OCI-LY1 (cell line): ENCODE measurements around the gene MSRB3.

Experiments used
- H2AFZ ChIP-seq: fragments of 200-600 bp; sonication (generic), shearing (Covaris generic); 2 replicates; pipeline ENCODE4 v1.6.0; 2014; ENCODE audit warnings: antibody characterized with exemption, mild to moderate bottlenecking, low read length
- H3F3A ChIP-seq: fragments of 200-600 bp; sonication (generic), shearing (Covaris generic); 2 replicates; pipeline ENCODE4 v1.6.0; 2014; ENCODE audit warnings: mild to moderate bottlenecking, antibody characterized with exemption, low read length, moderate library complexity; ENCODE audit not compliant: insufficient read depth
- H3K27ac ChIP-seq: fragments of 200-600 bp; sonication (generic); 2 replicates; pipeline ENCODE4 v1.5.1; 2014; ENCODE audit warnings: low read length, mixed run types, mild to moderate bottlenecking, low read depth; ENCODE audit not compliant: poor library complexity, severe bottlenecking
- H3K27me3 ChIP-seq: fragments of 200-600 bp; sonication (generic); 2 replicates; pipeline ENCODE4 v1.6.0; 2014; ENCODE audit warnings: antibody characterized with exemption, mild to moderate bottlenecking, low read length, moderate library complexity; ENCODE audit not compliant: insufficient read depth
- H3K36me3 ChIP-seq: fragments of 200-600 bp; sonication (generic); 2 replicates; pipeline ENCODE4 v1.6.1; 2014; ENCODE audit warnings: mild to moderate bottlenecking, antibody characterized with exemption, low read length, moderate library complexity, mixed read lengths; ENCODE audit not compliant: insufficient read depth
- H3K4me1 ChIP-seq: fragments of 200-600 bp; sonication (generic); 2 replicates; pipeline ENCODE4 v1.5.1; 2014; ENCODE audit warnings: mild to moderate bottlenecking, low read length, moderate library complexity; ENCODE audit not compliant: insufficient read depth, severe bottlenecking
- H3K4me2 ChIP-seq: fragments of 200-600 bp; sonication (generic), shearing (Covaris generic); 2 replicates; pipeline ENCODE4 v1.6.1; 2014; ENCODE audit warnings: low read length
- H3K4me3 ChIP-seq: fragments of 200-600 bp; sonication (generic); 2 replicates; pipeline ENCODE4 v1.5.1; 2014; ENCODE audit warnings: low read length, low read depth, mild to moderate bottlenecking, mixed read lengths; ENCODE audit not compliant: poor library complexity, severe bottlenecking
- H3K79me2 ChIP-seq: fragments of 200-600 bp; shearing (Covaris generic); 2 replicates; pipeline ENCODE4 v1.6.1; 2016; ENCODE audit warnings: mixed run types, low read length, mixed read lengths; ENCODE audit not compliant: insufficient read depth
- H3K9ac ChIP-seq: fragments of 200-600 bp; sonication (generic), shearing (Covaris generic); 2 replicates; pipeline ENCODE4 v1.6.1; 2014; ENCODE audit warnings: mild to moderate bottlenecking, low read length, mixed read lengths
- H3K9me2 ChIP-seq: fragments of 200-600 bp; sonication (generic), shearing (Covaris generic); 2 replicates; pipeline ENCODE4 v1.6.1; 2014; ENCODE audit warnings: low read depth, mild to moderate bottlenecking, low read length, mixed read lengths
- H3K9me3 ChIP-seq: fragments of 200-600 bp; shearing (Covaris generic); 2 replicates; pipeline ENCODE4 v1.6.1; 2014; ENCODE audit warnings: low read length, mixed read lengths
- H4K20me1 ChIP-seq: fragments of 200-600 bp; sonication (generic), shearing (Covaris generic); 2 replicates; pipeline ENCODE4 v1.6.0; 2016; ENCODE audit warnings: mild to moderate bottlenecking, low read length; ENCODE audit not compliant: insufficient read depth
- EZH2 ChIP-seq: fragments of 200-600 bp; sonication (generic), shearing (Covaris generic); IDR thresholded peaks from 2 replicates; pipeline ENCODE4 v1.8.0; 2017; ENCODE audit warnings: borderline replicate concordance, mixed run types, mild to moderate bottlenecking, antibody characterized with exemption, low read length, moderate library complexity, mixed read lengths
- TF ChIP-seq, protein P1 (sequence below): fragments of 200-600 bp; sonication (generic), shearing (Covaris generic); IDR thresholded peaks from 2 replicates; pipeline ENCODE4 v1.5.1; 2017; ENCODE audit warnings: mild to moderate bottlenecking, antibody characterized with exemption, low read length, moderate library complexity, mixed read lengths

The MSRB3 gene

DNA sequence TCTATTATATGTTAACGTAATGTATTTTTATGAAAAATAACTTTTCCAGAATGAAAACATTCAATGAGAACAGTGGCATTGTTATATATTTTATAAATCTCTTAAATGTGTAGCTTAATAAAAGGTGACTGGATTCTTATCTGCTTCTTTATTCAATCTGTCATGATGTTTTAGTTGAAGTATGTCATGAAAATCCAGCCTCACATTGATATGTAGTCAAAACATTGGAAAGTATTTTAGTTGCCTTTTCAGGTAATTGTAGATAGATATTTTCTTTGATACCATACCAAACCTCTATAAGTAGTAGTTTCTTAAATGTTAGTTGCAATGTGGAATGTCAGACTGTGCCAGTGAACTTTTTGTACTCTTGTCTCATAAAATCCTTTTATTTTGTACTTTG, 41.3 kb upstream of the MSRB3 start:
- Histone ChIP-seq H3F3A (no peaks in the 10 kb centered on the region), H3K27me3 (no peaks in the 10 kb centered on the region), H3K4me1 (no peaks in the 10 kb centered on the region), H3K9me3 (no peaks in the 10 kb centered on the region), H3K27ac (no peak overlapping the region), H3K9ac (no peak overlapping the region), H3K4me2 (no peak overlapping the region), H4K20me1 (no peaks in the 10 kb centered on the region), H3K9me2 (no peaks in the 10 kb centered on the region), H3K4me3 (no peak overlapping the region), H3K36me3 (peaks cover 23% of the 10 kb centered on the region), H2AFZ (no peak overlapping the region), H3K79me2 (0 out of 2 replicates have a peak, but pooled peaks cover 8% of the 10 kb centered on the region)
- TF ChIP-seq, protein P1, sequence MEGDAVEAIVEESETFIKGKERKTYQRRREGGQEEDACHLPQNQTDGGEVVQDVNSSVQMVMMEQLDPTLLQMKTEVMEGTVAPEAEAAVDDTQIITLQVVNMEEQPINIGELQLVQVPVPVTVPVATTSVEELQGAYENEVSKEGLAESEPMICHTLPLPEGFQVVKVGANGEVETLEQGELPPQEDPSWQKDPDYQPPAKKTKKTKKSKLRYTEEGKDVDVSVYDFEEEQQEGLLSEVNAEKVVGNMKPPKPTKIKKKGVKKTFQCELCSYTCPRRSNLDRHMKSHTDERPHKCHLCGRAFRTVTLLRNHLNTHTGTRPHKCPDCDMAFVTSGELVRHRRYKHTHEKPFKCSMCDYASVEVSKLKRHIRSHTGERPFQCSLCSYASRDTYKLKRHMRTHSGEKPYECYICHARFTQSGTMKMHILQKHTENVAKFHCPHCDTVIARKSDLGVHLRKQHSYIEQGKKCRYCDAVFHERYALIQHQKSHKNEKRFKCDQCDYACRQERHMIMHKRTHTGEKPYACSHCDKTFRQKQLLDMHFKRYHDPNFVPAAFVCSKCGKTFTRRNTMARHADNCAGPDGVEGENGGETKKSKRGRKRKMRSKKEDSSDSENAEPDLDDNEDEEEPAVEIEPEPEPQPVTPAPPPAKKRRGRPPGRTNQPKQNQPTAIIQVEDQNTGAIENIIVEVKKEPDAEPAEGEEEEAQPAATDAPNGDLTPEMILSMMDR = no peak
- TF ChIP-seq EZH2 = no peak

DNA sequence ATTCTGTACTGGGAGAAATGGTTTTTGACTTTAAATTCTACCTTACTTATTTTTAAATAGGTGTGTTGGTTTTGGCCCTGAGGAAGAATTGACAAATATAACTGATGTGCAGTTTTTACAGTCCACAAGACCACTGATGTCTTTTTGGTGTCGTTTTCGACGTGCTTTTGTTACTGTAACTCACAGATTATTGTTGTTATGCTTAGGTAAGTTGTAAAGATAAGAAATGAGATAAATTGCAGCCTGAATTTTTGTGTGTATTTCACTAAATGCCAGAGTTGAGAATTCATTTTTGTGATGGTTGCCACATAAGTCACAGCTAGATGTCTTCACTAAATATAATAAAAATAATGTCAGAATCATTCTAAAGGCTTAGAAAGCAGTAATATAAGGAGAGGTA, 39.9 kb upstream of the MSRB3 start:
- Histone ChIP-seq H3K36me3 (peaks cover 30% of the 10 kb centered on the region), H2AFZ (no peak overlapping the region), H3F3A (no peaks in the 10 kb centered on the region), H4K20me1 (no peaks in the 10 kb centered on the region), H3K9me2 (no peaks in the 10 kb centered on the region), H3K27ac (no peak overlapping the region), H3K27me3 (no peaks in the 10 kb centered on the region), H3K79me2 (0 out of 2 replicates have a peak, but pooled peaks cover 8% of the 10 kb centered on the region), H3K9me3 (no peaks in the 10 kb centered on the region), H3K9ac (no peak overlapping the region), H3K4me2 (no peak overlapping the region), H3K4me3 (no peak overlapping the region), H3K4me1 (no peaks in the 10 kb centered on the region)
- TF ChIP-seq EZH2 = no peak
- TF ChIP-seq, protein P1 = no peak

DNA sequence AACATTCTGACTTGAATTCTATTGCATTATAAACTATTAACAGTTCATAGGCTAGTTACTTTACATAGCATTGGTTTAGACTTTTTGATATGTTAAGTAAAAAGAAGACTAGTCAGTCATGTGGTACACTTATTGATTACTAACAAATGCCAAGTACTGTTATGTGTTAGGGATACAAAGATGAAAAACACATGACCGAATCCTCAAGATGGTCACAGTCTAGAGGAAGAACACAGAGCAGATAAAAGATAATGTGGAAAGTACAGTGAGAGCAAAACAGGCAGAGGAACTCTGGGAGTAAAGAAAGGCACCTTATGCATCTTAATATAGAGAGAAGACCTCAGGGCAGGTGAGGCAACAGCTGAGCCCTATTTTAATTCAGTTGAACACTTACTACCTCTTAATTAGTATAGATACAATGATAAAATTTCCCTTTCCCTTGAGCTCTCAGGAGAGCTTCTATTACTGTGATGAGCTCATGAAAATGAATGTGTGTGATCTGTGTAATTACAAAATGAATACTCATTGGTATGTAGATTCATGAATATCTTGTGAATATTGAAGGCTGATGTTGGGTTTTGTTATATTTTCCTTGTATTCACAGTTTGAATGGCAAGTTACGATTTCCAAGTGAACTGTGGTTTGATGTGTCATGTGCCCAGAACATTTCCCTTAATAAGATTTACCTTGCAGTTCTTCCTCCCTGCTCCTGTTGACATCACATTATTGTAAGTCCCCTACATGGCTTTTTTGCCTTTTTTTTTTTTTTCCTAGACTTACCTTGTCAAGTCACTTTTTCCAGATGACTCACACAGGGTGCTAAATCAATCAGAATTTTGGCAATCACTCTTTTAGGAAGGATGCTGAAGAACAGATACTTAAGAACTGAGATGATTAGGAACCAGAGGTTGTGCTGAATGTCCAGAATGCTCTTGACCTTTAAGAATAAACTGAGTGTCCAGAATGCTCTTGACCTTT, 29.5 kb upstream of the MSRB3 start:
- no peaks in the 10 kb centered on the region for H3K9me2 ChIP-seq
- no peak for TF ChIP-seq EZH2
- TF ChIP-seq, protein P1 = no peak
- H4K20me1 ChIP-seq = no peaks in the 10 kb centered on the region
- no peaks in the 10 kb centered on the region for H3K27me3 ChIP-seq
- H3K79me2 ChIP-seq = no peaks in the 10 kb centered on the region
- no peak overlapping the region for H2AFZ ChIP-seq
- H3K36me3 ChIP-seq = peaks cover 29% of the 10 kb centered on the region
- no peaks in the 10 kb centered on the region for H3F3A ChIP-seq
- no peak overlapping the region for H3K4me2 ChIP-seq
- H3K4me3 ChIP-seq = no peak overlapping the region
- no peak overlapping the region for H3K27ac ChIP-seq
- no peaks in the 10 kb centered on the region for H3K4me1 ChIP-seq
- no peaks in the 10 kb centered on the region for H3K9me3 ChIP-seq
- no peak overlapping the region for H3K9ac ChIP-seq
